H1 (cell line): Measurements from ENCODE around the gene CCDC78. TPM values are rescaled to one million over a fixed set of nuclear protein-coding genes. Genes with fewer than 3 reads are reported as not detected.

ENCODE experiments used
- ASH2L ChIP-seq: fragments of 200-600, 300-600 bp; sonication (generic); IDR thresholded peaks from one replicate; pipeline ENCODE4 v1.7.1; 2017; ENCODE audit warnings: low read length
- BRCA1 ChIP-seq: IDR thresholded peaks from 2 replicates; pipeline ENCODE4 v1.6.1; 2012; ENCODE audit warnings: low read depth, low read length, improper control_type of control experiment
- CHD7 ChIP-seq: fragments of 300-600 bp; sonication (generic); IDR thresholded peaks from 2 replicates; pipeline ENCODE4 v1.7.1; 2012; ENCODE audit warnings: low read length, moderate library complexity, mild to moderate bottlenecking, inconsistent platforms; ENCODE audit not compliant: insufficient replicate concordance
- CTBP2 ChIP-seq: IDR thresholded peaks from 2 replicates; pipeline ENCODE4 v1.7.0; 2011; ENCODE audit warnings: borderline replicate concordance, mild to moderate bottlenecking, moderate library complexity, mixed read lengths, low read length; ENCODE audit not compliant: insufficient read depth, insufficient read length
- GABPA ChIP-seq: IDR thresholded peaks from 2 replicates; pipeline ENCODE4 v1.6.1; 2011; ENCODE audit warnings: mild to moderate bottlenecking, low read length, moderate library complexity, borderline replicate concordance; ENCODE audit not compliant: insufficient read depth
- JUN ChIP-seq: IDR thresholded peaks from 2 replicates; pipeline ENCODE4 v1.6.1; 2011; ENCODE audit warnings: low read depth, mild to moderate bottlenecking, improper control_type of control experiment, low read length
- NRF1 ChIP-seq: IDR thresholded peaks from 2 replicates; pipeline ENCODE4 v1.6.1; 2011; ENCODE audit warnings: mild to moderate bottlenecking, low read depth, low read length, improper control_type of control experiment
- PHF8 ChIP-seq: fragments of 200-600 bp; sonication (generic); conservative IDR thresholded peaks from 2 replicates; pipeline ENCODE4 v1.7.1; 2012; ENCODE audit warnings: low read depth, mild to moderate bottlenecking, inconsistent platforms, low read length, moderate library complexity
- RNF2 ChIP-seq: fragments of 200-900, 300-1000 bp; sonication (generic); IDR thresholded peaks from 2 replicates; pipeline ENCODE4 v1.7.1; 2016; ENCODE audit warnings: borderline replicate concordance, low read depth, mild to moderate bottlenecking, antibody characterized with exemption, low read length; ENCODE audit not compliant: poor library complexity, severe bottlenecking; ENCODE audit errors: missing control alignments
- polyA plus RNA-seq, 7 experiments: library from polyadenylated mRNA; depleted of rRNA in 3 of 7; stranded (reverse) in 5 of 7; unstranded in 2 of 7; fragments of >200 nt in 5 of 7; fragments of 200-250 nt in 2 of 7; gene quantifications; 1 replicate in 5 of 7; 2 replicates in 1 of 7; 4 replicates in 1 of 7; pipeline versions ENCODE4 v1.2.1 to v1.2.3, GENCODE V29; 2011 to 2013; ENCODE audit warnings: missing spikeins in 2 of 7, mixed read lengths in 2 of 7
- total RNA-seq: library from RNA; stranded (reverse); fragmentation: NEBNext Ultra II Directional; extraction: Animal tissue kit (Norgen Biotek cat#: 25700); gene quantifications from 2 replicates; pipeline ENCODE4 v1.2.1, GENCODE V29; 2021

CCDC78 gene
- total and polyA plus RNA-seq, 2 of the 8 experiments (the other 6 are each of a cell fraction or from before 2014, with no cell fraction given): 7.1 to 8.5 TPM

- TF ChIP-seq CHD7: no peak
- no peak for TF ChIP-seq GABPA
- TF ChIP-seq ASH2L: no peak
- no peak for TF ChIP-seq NRF1
- no peak for TF ChIP-seq PHF8
- no peak for TF ChIP-seq RNF2
- TF ChIP-seq CTBP2: no peak
- TF ChIP-seq JUN: no peak
- TF ChIP-seq BRCA1: no peak
These were observed 33.1 kb upstream of the CCDC78 start (continued) for GRCh38 chr16:759110-759910.
